HL-60 (cell line): Measurements from ENCODE around the gene HOXB8.

ENCODE experiments used
- DNase-seq, 2 experiments: peaks; one replicate each; pipeline ENCODE4 v3.0.0-alpha.2; 2010 to 2020; ENCODE audit warnings: low read depth in 1 of 2, low spot score in 1 of 2
- H3K27ac ChIP-seq: fragments of 250-450 bp; sonication (Bioruptor Pico); replicated peaks from 2 replicates; pipeline ENCODE4 v1.5.1; 2020; ENCODE audit warnings: mild to moderate bottlenecking, moderate library complexity
- H3K27me3 ChIP-seq: fragments of 250-450 bp; sonication (Bioruptor Pico); 2 replicates; pipeline ENCODE4 v1.5.1; 2021; ENCODE audit warnings: mild to moderate bottlenecking, moderate library complexity; ENCODE audit not compliant: insufficient read depth, poor library complexity, severe bottlenecking
- H3K4me3 ChIP-seq: replicated peaks from 2 replicates; pipeline ENCODE4 v1.5.1; 2011; ENCODE audit warnings: mild to moderate bottlenecking, control low read depth, low read length; ENCODE audit not compliant: insufficient read depth
- CTCF ChIP-seq: IDR thresholded peaks from one replicate; pipeline ENCODE4 v1.5.1; 2011; ENCODE audit warnings: low read length, control low read depth, inconsistent platforms; ENCODE audit not compliant: insufficient read depth
- GABPA ChIP-seq: IDR thresholded peaks from 2 replicates; pipeline ENCODE4 v1.6.1; 2012; ENCODE audit warnings: low read depth
- POLR2AphosphoS5 ChIP-seq: IDR thresholded peaks from 2 replicates; pipeline ENCODE4 v1.6.1; 2012; ENCODE audit warnings: low read depth
- REST ChIP-seq: IDR thresholded peaks from 2 replicates; pipeline ENCODE4 v1.6.1; 2012; ENCODE audit warnings: low read depth; ENCODE audit not compliant: insufficient replicate concordance
- SPI1 ChIP-seq: IDR thresholded peaks from 2 replicates; pipeline ENCODE4 v1.6.1; 2012; ENCODE audit warnings: low read depth, mild to moderate bottlenecking, borderline replicate concordance

Gene HOXB8

GRCh38 chr17:48645639-48646182 is 30.6 kb upstream of the HOXB8 start:
- Histone ChIP-seq H3K4me3 (no peak overlapping the region), H3K27me3 (peaks cover 74% of the 10 kb centered on the region), H3K27ac (no peak overlapping the region)
- TF ChIP-seq GABPA, result no peak
- no peak for TF ChIP-seq REST
- no peak for TF ChIP-seq POLR2AphosphoS5
- TF ChIP-seq CTCF, result no peak
- TF ChIP-seq SPI1, result no peak
- DNase-seq, result no peak

GRCh38 chr17:48644910-48645557 is 29.9 kb upstream of the HOXB8 start:
- DNase-seq, result no peak
- Histone ChIP-seq H3K4me3 (no peak overlapping the region), H3K27ac (no peak overlapping the region), H3K27me3 (peaks cover 81% of the 10 kb centered on the region)
- TF ChIP-seq SPI1 (no peak), REST (no peak), POLR2AphosphoS5 (no peak), GABPA (no peak), CTCF (no peak)

GRCh38 chr17:48644159-48644558 is 29.1 kb upstream of the HOXB8 start:
- TF ChIP-seq SPI1 (no peak), POLR2AphosphoS5 (no peak), REST (no peak), CTCF (no peak), GABPA (no peak)
- no peak for DNase-seq
- Histone ChIP-seq H3K4me3 (no peak overlapping the region), H3K27me3 (peaks cover 75% of the 10 kb centered on the region), H3K27ac (no peak overlapping the region)
